HCT116 (cell line): ENCODE results near the gene SEC62. TPM values are rescaled to one million over a fixed set of nuclear protein-coding genes. Genes with fewer than 3 reads are reported as not detected.

Experiments
- ATAC-seq: fragments of 200-7000 bp; cut with Tn5 transposase; 2 replicates; pipeline ENCODE4 v1.9.1; 2020; ENCODE audit warnings: mild to moderate bottlenecking, moderate library complexity
- BruUV-seq: library from RNA; stranded (reverse); fragments of 400-500 nt; replicated peaks from 2 replicates; lab custom pipeline; 2021; lab: Mats Ljungman, UMichigan
- CTCF ChIA-PET: fragments of 300-600 bp; sonication (Branson Sonifier 250); formaldehyde crosslinking; loops from one replicate; lab custom pipeline; 2021; ENCODE audit warnings: antibody characterized with exemption; lab: Charles Lee
- POLR2A ChIA-PET: fragments of 300-600, 350-600 bp; sonication (Branson Sonifier 250); formaldehyde crosslinking; loops from one replicate; lab custom pipeline; 2021; ENCODE audit warnings: antibody characterized with exemption; lab: Charles Lee
- RAD21 ChIA-PET, 2 experiments: fragments of 300-600 bp; sonication (Branson Sonifier 250); formaldehyde crosslinking; loops; one replicate each; lab custom pipeline; 2023; ENCODE audit warnings: low total read pairs in 2 of 2; ENCODE audit not compliant: uncharacterized antibody in 2 of 2, unreplicated experiment in 2 of 2, low non-redundant PET in 1 of 2; lab: Charles Lee
- DNase-seq: peaks from one replicate; pipeline ENCODE4 v3.0.0-alpha.2; 2010; ENCODE audit warnings: low read depth, low spot score
- H2AFZ ChIP-seq: fragments of 200-600 bp; shearing (Covaris generic), sonication (generic); 2 replicates; pipeline ENCODE4 v1.6.1; 2017; ENCODE audit warnings: low read depth, mixed run types, mixed read lengths, antibody characterized with exemption, low read length; ENCODE audit not compliant: poor library complexity, severe bottlenecking
- H3K27ac ChIP-seq: 2 replicates; pipeline ENCODE4 v1.5.1; 2012; ENCODE audit warnings: low read depth, low read length
- H3K27me3 ChIP-seq: fragments of 200-600 bp; sonication (generic); 2 replicates; pipeline ENCODE4 v1.6.1; 2016; ENCODE audit warnings: mixed run types, low read length, mixed read lengths; ENCODE audit not compliant: insufficient read depth
- H3K36me3 ChIP-seq, 2 experiments: fragments of 200-500 bp in 1 of 2; fragments of 200-600 bp in 1 of 2; sonication (Bioruptor generic) in 1 of 2; sonication (generic) in 1 of 2; 2 replicates each; pipeline versions ENCODE4 v1.5.1 to v1.6.1; 2014 to 2016; ENCODE audit warnings: low read length in 2 of 2, inconsistent platforms in 1 of 2, mixed read lengths in 1 of 2, mixed run types in 1 of 2; ENCODE audit not compliant: insufficient read depth in 2 of 2, control insufficient read depth in 1 of 2
- H3K4me1 ChIP-seq, 2 experiments: fragments of 200-600 bp in 1 of 2; sonication (generic) in 1 of 2; 2 replicates each; pipeline versions ENCODE4 v1.5.1 to v1.6.1; 2012 to 2017; ENCODE audit warnings: low read length in 2 of 2, inconsistent platforms in 1 of 2, mild to moderate bottlenecking in 1 of 2, mixed read lengths in 1 of 2, mixed run types in 1 of 2, moderate library complexity in 1 of 2; ENCODE audit not compliant: insufficient read depth in 2 of 2, control insufficient read depth in 1 of 2
- H3K4me2 ChIP-seq: fragments of 200-600 bp; sonication (generic); 2 replicates; pipeline ENCODE4 v1.6.1; 2017; ENCODE audit warnings: mixed run types, low read length, mixed read lengths
- H3K4me3 ChIP-seq, 2 experiments: fragments of 200-600 bp in 1 of 2; sonication (generic) in 1 of 2; replicated peaks in 1 of 2; 2 replicates each; pipeline ENCODE4 v1.5.1; 2011 to 2016; ENCODE audit warnings: low read length in 2 of 2, control low read depth in 1 of 2, low read depth in 1 of 2, mild to moderate bottlenecking in 1 of 2, mixed read lengths in 1 of 2, mixed run types in 1 of 2
- H3K79me2 ChIP-seq: fragments of 200-600 bp; sonication (generic); 2 replicates; pipeline ENCODE4 v1.6.1; 2017; ENCODE audit warnings: mild to moderate bottlenecking, mixed run types, low read length, moderate library complexity, mixed read lengths; ENCODE audit not compliant: insufficient read depth
- H3K9ac ChIP-seq: fragments of 200-600 bp; sonication (generic); 2 replicates; pipeline ENCODE4 v1.6.1; 2016; ENCODE audit warnings: low read length, mixed read lengths
- H3K9me2 ChIP-seq: fragments of 200-600 bp; sonication (generic), shearing (Covaris generic); 2 replicates; pipeline ENCODE4 v1.6.1; 2017; ENCODE audit warnings: mixed run types, mild to moderate bottlenecking, moderate library complexity; ENCODE audit not compliant: insufficient read depth
- H3K9me3 ChIP-seq, 2 experiments: fragments of 200-500 bp in 1 of 2; fragments of 200-600 bp in 1 of 2; sonication (Bioruptor generic) in 1 of 2; sonication (generic) in 1 of 2; 2 replicates each; pipeline ENCODE4 v1.6.1; 2014 to 2017; ENCODE audit warnings: low read length in 2 of 2, mixed read lengths in 2 of 2, inconsistent platforms in 1 of 2, low read depth in 1 of 2, mild to moderate bottlenecking in 1 of 2, mixed run types in 1 of 2, moderate library complexity in 1 of 2; ENCODE audit not compliant: control insufficient read depth in 1 of 2, insufficient read depth in 1 of 2
- H4K20me1 ChIP-seq: fragments of 200-600 bp; sonication (generic), shearing (Covaris generic); 2 replicates; pipeline ENCODE4 v1.6.1; 2017; ENCODE audit warnings: mixed run types, mild to moderate bottlenecking, moderate library complexity; ENCODE audit not compliant: insufficient read depth
- ATF3 ChIP-seq: IDR thresholded peaks from 2 replicates; pipeline ENCODE4 v1.6.1; 2012
- CBX3 ChIP-seq: IDR thresholded peaks from 2 replicates; pipeline ENCODE4 v1.6.1; 2012; ENCODE audit warnings: low read depth
- EZH2phosphoT487 ChIP-seq: fragments of 200-600 bp; IDR thresholded peaks from 2 replicates; pipeline ENCODE4 v1.6.1; 2018; ENCODE audit warnings: antibody characterized with exemption, borderline replicate concordance
- JUND ChIP-seq: IDR thresholded peaks from 2 replicates; pipeline ENCODE4 v1.6.1; 2012
- POLR2AphosphoS5 ChIP-seq: IDR thresholded peaks from 2 replicates; pipeline ENCODE4 v1.6.1; 2011; ENCODE audit warnings: mild to moderate bottlenecking, low read depth, low read length, moderate library complexity
- RAD21 ChIP-seq: IDR thresholded peaks from 2 replicates; pipeline ENCODE4 v1.6.1; 2012; ENCODE audit warnings: low read depth, mild to moderate bottlenecking
- SP1 ChIP-seq: IDR thresholded peaks from 2 replicates; pipeline ENCODE4 v1.6.1; 2012; ENCODE audit warnings: low read depth
- SRF ChIP-seq: IDR thresholded peaks from 2 replicates; pipeline ENCODE4 v1.6.1; 2012; ENCODE audit warnings: low read depth
- TCF7L2 ChIP-seq: IDR thresholded peaks from 2 replicates; pipeline ENCODE4 v1.7.0; 2011; ENCODE audit warnings: borderline replicate concordance, inconsistent platforms; ENCODE audit not compliant: insufficient read depth, insufficient read length; ENCODE audit errors: extremely low read depth
- YY1 ChIP-seq: IDR thresholded peaks from 2 replicates; pipeline ENCODE4 v1.6.1; 2011; ENCODE audit warnings: low read length, low read depth, moderate library complexity, mild to moderate bottlenecking; ENCODE audit not compliant: insufficient replicate concordance; ENCODE audit errors: extremely low read depth
- ZFX ChIP-seq: fragments of 450-650 bp; IDR thresholded peaks from 2 replicates; pipeline ENCODE4 v1.6.1; 2017
- ZNF274 ChIP-seq: fragments of 200-500 bp; sonication (Bioruptor generic); IDR thresholded peaks from 2 replicates; pipeline ENCODE4 v1.6.1; 2014; ENCODE audit warnings: mild to moderate bottlenecking, low read depth, low read length, inconsistent platforms
- intact Hi-C: fragments of 100-400 bp; cut with micrococcal nuclease; formaldehyde crosslinking; loops from 2 replicates; pipeline ENCODE4 v1.10.0; 2022
- total RNA-seq: library from RNA; stranded (reverse); gene quantifications from one replicate; pipeline ENCODE4 v1.2.1, GENCODE V29; 2021; ENCODE audit not compliant: unreplicated experiment
- TF ChIP-seq, protein P1 (sequence below), 3 experiments: fragments of 200-600 bp in 1 of 3; sonication (generic) in 1 of 3; IDR thresholded peaks in 2 of 3; conservative IDR thresholded peaks in 1 of 3; 2 replicates each; pipeline ENCODE4 v1.5.1; 2012 to 2017; ENCODE audit warnings: low read depth in 2 of 3, low read length in 2 of 3, antibody characterized with exemption in 1 of 3, borderline replicate concordance in 1 of 3, control low read depth in 1 of 3, mild to moderate bottlenecking in 1 of 3, mixed read lengths in 1 of 3, mixed run types in 1 of 3, moderate library complexity in 1 of 3; ENCODE audit not compliant: insufficient read depth in 1 of 3
- TF ChIP-seq, protein P2 (sequence below): IDR thresholded peaks from 2 replicates; pipeline ENCODE4 v1.6.1; 2012
- TF ChIP-seq, protein P3 (sequence below): IDR thresholded peaks from 2 replicates; pipeline ENCODE4 v1.6.1; 2012; ENCODE audit warnings: low read depth

SEC62 gene
- total RNA-seq, 1 experiment from 2014 or later: 55.4 TPM

GRCh38 chr3:170021083-170021482 is 54.5 kb downstream of the SEC62 start:
- TF ChIP-seq, protein P1, sequence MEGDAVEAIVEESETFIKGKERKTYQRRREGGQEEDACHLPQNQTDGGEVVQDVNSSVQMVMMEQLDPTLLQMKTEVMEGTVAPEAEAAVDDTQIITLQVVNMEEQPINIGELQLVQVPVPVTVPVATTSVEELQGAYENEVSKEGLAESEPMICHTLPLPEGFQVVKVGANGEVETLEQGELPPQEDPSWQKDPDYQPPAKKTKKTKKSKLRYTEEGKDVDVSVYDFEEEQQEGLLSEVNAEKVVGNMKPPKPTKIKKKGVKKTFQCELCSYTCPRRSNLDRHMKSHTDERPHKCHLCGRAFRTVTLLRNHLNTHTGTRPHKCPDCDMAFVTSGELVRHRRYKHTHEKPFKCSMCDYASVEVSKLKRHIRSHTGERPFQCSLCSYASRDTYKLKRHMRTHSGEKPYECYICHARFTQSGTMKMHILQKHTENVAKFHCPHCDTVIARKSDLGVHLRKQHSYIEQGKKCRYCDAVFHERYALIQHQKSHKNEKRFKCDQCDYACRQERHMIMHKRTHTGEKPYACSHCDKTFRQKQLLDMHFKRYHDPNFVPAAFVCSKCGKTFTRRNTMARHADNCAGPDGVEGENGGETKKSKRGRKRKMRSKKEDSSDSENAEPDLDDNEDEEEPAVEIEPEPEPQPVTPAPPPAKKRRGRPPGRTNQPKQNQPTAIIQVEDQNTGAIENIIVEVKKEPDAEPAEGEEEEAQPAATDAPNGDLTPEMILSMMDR (IDR thresholded peaks at IDR 0.05 in 2 of 3, conservative IDR thresholded peaks at IDR 0.05 in 1 of 3; ENCODE audit: borderline replicate concordance in 1 of 3, insufficient read depth in 1 of 3, low read depth in 2 of 3, low read length in 2 of 3): peak; percentile 14 to 27 (median 24); a peak in 1 of 6 replicates
- TF ChIP-seq ZFX (no peak), SRF (no peak), SP1 (no peak), ATF3 (no peak), CBX3 (no peak), YY1 (no peak), JUND (no peak), EZH2phosphoT487 (no peak), TCF7L2 (no peak), ZNF274 (no peak), RAD21 (peak; percentile 46; the same call in 1 of the 2 replicates), POLR2AphosphoS5 (no peak)
- TF ChIP-seq, protein P2, sequence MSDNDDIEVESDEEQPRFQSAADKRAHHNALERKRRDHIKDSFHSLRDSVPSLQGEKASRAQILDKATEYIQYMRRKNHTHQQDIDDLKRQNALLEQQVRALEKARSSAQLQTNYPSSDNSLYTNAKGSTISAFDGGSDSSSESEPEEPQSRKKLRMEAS: no peak
- TF ChIP-seq, protein P3, sequence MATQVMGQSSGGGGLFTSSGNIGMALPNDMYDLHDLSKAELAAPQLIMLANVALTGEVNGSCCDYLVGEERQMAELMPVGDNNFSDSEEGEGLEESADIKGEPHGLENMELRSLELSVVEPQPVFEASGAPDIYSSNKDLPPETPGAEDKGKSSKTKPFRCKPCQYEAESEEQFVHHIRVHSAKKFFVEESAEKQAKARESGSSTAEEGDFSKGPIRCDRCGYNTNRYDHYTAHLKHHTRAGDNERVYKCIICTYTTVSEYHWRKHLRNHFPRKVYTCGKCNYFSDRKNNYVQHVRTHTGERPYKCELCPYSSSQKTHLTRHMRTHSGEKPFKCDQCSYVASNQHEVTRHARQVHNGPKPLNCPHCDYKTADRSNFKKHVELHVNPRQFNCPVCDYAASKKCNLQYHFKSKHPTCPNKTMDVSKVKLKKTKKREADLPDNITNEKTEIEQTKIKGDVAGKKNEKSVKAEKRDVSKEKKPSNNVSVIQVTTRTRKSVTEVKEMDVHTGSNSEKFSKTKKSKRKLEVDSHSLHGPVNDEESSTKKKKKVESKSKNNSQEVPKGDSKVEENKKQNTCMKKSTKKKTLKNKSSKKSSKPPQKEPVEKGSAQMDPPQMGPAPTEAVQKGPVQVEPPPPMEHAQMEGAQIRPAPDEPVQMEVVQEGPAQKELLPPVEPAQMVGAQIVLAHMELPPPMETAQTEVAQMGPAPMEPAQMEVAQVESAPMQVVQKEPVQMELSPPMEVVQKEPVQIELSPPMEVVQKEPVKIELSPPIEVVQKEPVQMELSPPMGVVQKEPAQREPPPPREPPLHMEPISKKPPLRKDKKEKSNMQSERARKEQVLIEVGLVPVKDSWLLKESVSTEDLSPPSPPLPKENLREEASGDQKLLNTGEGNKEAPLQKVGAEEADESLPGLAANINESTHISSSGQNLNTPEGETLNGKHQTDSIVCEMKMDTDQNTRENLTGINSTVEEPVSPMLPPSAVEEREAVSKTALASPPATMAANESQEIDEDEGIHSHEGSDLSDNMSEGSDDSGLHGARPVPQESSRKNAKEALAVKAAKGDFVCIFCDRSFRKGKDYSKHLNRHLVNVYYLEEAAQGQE: no peak
- Histone ChIP-seq H3K79me2 (no peaks in the 10 kb centered on the region), H3K27me3 (no peaks in the 10 kb centered on the region), H3K4me1 (no peaks in the 10 kb centered on the region), H4K20me1 (no peaks in the 10 kb centered on the region), H3K4me2 (no peak overlapping the region), H3K27ac (no peak overlapping the region), H3K9ac (no peak overlapping the region), H2AFZ (no peak overlapping the region), H3K36me3 (no peaks in the 10 kb centered on the region), H3K9me3 (no peaks in the 10 kb centered on the region), H3K9me2 (no peaks in the 10 kb centered on the region), H3K4me3 (no peak overlapping the region)
- intact Hi-C loops: loop anchor here (1.0 kb wide), 1 partner anchor 158 kb away; no protein-coding TSS in a partner anchor
- ChIA-PET POLR2A (interaction anchor here (0.7 kb wide), 1 partner anchor 239 kb away, joined by 3 read pairs; no protein-coding TSS in a partner anchor), RAD21 (interaction anchor here in 1 of 2 experiments (0.6 kb wide), 1 partner anchor 24 kb away, joined by 3 read pairs; no protein-coding TSS in a partner anchor), CTCF (interaction anchor here (1.6 kb wide), 1 partner anchor 17 kb away, joined by 4 read pairs; no protein-coding TSS in a partner anchor)
- ATAC-seq (peak; percentile 67; the same call in 1 of the 2 replicates), DNase-seq (no peak)
- BruUV-seq: no TSS peak
